Sciatic nerve (tissue), 2 donors: ENCODE measurements around the gene STX11. TPM values are rescaled to one million over a fixed set of nuclear protein-coding genes. Genes with fewer than 3 reads are reported as not detected.
"Not testable (repeated sequence)": the region's sequence is repeated elsewhere in the genome, so short reads cannot be mapped to it uniquely, and the experiment has no call there.

Source experiments
- ATAC-seq: fragments of 200-7000 bp; cut with Tn5 transposase; one replicate; pipeline ENCODE4 v1.9.1; 2020; ENCODE audit warnings: mild to moderate bottlenecking, moderate library complexity
- DNase-seq: peaks from one replicate; pipeline ENCODE4 v3.0.0-alpha.2; 2020; ENCODE audit warnings: low spot score
- intact Hi-C: fragments of 100-400 bp; cut with DNase I; formaldehyde crosslinking; loops from one replicate; pipeline ENCODE4 v1.14.2; 2022
- total RNA-seq: library from RNA; stranded (reverse); fragmentation: NEBNext Ultra II Directional; extraction: Animal tissue kit (Norgen Biotek cat#: 25700); gene quantifications from one replicate; pipeline ENCODE4 v1.2.1, GENCODE V29; 2021
- donor health status: DM: no; HTN: no; CAD: no.
- donor health status: DM: no; HTN: no; CAD: no.

The STX11 gene
- total RNA-seq = 7.1 TPM

DNA sequence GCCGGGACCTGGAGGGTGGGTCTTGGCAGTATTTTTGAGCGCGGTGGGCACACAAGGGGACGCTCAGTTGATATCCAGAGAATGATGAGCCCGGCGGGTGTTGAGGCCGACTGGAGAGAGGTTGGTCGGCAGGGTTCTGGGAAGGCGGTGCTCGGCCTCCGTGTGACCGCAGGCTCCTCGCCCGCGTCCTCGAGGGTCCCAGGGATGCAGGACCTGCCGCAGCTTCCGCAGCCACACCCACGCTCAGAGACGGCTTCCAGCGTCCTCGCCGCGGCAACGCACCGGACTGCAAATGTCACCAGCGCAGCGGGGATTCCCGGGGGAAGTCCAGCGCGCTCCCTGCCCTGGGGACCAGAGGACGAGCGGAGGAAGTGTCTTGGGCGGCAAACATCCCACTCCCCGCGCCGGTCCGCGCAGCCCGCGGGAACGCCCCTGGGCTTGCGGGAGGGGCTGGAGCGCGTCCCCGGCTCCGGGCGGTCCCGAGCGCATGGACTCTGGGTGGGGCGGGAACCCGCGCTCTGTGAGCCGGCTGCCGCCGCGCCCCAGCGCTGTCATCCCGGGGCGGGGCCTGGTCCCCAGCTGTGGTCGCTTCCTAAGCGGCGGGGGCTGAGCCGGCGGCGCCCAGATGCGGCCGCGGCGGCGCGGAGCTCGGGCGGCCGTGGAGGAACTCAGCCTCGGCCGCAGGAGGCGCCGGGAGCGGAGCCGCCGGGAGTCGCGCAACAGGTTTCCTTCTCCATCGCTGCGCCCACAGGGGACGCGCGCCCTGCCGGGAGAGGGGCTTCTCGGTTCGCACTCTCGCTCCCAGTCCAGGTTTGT lies at the start of gene STX11:
TSS of gene STX11 (plus strand) at position 624 of the 816 bp plus-strand sequence. CDS start 36,111 bp downstream, outside the sequence.
- peak; percentile 90 for ATAC-seq
- DNase-seq = peak; percentile 77
- intact Hi-C loops = no loop called here

DNA sequence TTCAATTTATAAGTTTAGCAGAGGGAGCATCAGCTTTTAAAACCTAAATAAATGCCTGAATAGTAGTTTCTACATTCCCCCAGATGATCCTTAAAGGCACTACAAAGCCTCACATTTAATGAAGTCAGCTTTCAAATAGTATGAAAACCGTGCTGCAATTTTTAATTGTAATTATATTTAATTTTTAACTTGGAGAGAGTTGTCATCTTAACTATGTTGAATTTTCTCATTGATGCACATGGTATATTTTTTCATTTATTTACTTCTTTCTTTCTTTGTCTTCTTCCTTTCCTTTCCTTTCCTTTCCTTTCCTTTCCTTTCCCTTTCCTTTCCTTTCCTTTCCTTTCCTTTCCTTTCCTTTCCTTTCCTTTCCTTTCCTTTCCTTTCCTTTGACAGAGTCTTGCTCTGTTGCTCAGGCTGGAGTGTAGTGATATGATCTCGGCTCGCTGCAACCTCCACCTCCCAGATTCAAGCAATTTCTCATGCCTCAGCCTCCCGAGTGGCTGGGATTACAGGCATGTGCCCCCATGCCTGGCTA lies 47.2 kb upstream of the STX11 start:
- ATAC-seq (no peak), DNase-seq (no peak)
- intact Hi-C loops = no loop called here

DNA sequence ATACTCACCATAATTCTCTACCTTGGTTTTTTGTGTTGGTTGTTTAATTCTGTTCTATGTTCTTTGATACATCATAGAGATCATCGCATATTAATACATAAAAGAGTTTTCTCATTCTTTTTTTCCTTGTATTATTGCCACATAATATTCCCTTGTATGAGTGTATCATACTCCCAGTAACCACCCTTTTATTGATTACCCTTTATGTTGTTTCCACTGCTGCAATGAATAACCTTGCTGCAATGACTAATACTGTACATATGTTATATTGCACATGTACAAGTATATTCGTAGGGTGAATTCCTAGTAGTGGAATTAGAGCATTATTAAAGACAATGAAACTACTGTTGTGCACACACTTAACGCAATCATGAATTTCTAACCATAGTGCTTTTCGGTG lies 45.8 kb upstream of the STX11 start:
- DNase-seq = no peak
- ATAC-seq = no peak
- intact Hi-C loops = no loop called here

DNA sequence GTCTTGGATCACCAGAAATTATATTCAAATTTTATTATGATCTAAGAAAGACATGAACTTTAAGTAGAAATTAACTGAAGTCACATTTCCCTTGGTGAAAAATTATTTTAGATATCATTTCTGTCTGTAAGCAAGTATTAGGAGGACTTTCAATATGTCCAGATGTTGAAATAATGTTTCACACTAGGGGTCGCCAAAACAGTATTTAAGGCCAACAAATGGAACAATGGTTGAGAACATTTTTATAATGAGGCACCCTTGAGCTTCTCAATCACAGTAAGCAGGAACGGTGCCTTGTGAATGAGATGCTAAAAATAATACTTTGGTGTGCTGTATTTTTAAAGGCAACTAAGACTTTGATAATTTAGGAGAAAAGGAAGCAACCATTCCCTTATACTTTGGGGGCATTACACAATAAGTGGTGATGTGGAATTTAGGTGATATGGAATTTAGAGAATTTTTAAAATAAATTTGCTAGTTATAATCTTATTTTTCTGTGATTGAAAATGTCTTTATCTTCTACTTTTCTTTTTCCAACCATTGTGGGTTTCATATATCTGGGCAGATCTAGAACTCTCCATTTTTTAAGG lies 45.3 kb upstream of the STX11 start:
- DNase-seq (no peak), ATAC-seq (peak; percentile 86)
- intact Hi-C loops = no loop called here

DNA sequence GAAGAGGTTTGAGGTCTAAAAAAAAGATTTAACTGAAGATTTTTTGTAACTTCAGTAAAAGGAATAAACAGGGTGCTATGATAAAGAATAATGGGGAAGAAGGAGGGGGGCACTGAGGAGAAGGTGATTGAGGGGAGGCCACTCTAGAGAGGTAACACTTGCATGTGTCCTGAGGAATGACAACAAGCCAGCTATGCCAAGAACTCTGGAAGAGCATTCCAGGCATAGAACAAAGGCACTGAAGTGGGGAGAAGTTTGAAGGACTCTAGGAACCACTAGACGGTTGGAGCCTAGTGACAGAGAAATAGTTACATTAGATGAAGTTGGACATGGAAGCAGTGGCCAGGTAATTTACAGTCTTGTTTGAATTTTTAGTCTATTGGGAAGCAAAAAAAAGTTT lies 44.1 kb upstream of the STX11 start:
- intact Hi-C loops = no loop called here
- DNase-seq (no peak), ATAC-seq (no peak)

DNA sequence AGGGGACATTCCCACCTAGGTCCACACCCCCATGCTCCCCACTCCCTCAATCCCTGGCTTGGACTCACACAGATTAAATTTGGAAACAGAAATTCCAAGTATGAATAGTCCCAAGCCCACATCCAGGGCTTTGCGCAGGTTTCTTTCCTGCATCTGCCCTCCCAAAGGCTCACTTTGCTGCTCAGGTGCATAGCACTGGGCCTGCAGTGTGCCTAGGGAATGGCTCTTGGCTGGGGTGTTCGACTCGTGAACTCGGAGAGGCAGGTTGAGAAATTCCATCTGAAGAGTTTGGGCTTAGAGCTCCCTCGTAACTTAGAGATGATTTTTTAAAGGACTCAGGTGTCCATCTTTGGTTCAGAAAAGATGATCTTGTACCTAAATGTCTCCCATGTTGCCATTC lies 40.1 kb upstream of the STX11 start:
- DNase-seq = no peak
- intact Hi-C loops = no loop called here
- ATAC-seq = no peak

DNA sequence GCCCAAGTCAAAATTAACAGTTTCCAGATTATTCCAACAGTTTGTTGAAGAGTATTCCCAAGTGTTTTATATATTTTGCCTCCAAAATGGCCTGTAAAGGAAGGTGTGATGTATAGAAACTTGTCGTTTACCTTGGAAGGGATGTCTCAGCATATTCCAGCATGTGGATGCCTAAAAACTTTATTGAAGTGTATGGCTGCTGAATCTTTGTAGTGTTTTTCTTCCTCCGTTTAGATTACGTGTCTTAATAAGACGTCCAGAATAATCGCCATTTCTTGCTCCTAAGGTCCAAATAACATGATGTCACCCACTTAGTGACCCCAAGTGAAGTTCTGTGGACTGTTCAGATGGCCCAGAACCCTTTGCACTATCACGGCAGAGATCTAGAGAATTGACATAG lies 37.0 kb upstream of the STX11 start:
- intact Hi-C loops = no loop called here
- no peak for ATAC-seq

DNA sequence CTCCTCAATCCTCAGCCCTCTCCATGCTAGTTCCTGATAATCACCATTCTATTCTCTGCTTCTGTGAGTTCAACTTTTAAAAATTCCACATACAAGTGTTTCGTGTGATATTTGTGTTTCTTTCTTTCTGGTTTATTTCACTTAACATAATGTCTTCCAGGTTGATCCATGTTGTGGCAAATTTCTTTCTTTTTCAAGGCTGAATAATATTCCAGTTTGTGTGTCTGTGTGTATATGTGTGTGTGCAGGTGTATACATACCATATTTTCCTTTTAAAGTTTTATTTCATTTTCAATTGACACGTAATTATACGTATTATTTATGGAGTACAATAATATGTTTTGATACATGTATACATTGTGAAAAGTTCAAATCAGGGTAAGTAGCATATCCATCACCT lies 35.1 kb upstream of the STX11 start:
- no peak for DNase-seq
- no peak for ATAC-seq
- intact Hi-C loops = no loop called here

More for the DNA sequence above, 37.0 kb upstream of the STX11 start:
- DNase-seq = no peak

DNA sequence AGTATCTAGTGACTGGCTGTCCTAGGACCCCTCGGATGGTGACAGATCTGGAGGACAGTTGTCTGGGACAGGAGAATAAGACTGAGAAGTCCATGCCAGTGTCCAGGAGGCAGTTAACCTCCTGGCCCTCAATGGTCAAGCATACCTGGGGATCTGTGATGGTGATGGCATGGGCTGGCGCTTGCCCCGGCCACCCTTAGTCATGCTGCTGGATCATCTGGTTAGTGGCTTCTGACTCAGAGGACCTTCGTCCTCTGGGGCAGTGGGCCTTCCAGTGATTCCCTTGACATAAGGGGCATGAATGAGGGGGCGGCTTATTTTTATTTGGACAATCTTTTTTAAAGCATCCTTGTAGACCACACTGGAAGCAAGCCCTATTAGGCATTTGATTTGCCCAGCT lies 30.9 kb upstream of the STX11 start:
- intact Hi-C loops = no loop called here

DNA sequence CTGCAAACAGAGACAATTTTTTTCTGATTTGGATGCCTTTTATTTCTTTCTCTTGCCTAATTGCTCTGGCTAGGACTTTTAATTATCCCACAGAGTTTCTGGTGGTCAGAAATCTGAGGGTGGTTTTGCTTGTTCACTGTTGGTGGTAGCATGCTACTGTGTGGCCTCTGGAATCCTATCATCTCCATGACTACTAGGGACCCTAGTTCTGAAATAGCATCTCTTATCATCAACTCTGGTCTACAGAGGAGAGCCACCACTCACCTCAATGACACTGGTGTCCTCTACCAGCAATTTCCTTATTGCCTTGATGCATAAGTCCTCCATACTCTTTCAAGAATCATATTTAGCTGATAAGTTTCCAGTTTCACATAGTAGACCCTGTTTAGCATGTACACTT lies 27.5 kb upstream of the STX11 start:
- ATAC-seq (no peak), DNase-seq (no peak)
- intact Hi-C loops = loop anchor here (5.0 kb wide), 1 partner anchor 1704 kb away; no protein-coding TSS in a partner anchor

More for the DNA sequence above, 30.9 kb upstream of the STX11 start:
- ATAC-seq (no peak), DNase-seq (no peak)

DNA sequence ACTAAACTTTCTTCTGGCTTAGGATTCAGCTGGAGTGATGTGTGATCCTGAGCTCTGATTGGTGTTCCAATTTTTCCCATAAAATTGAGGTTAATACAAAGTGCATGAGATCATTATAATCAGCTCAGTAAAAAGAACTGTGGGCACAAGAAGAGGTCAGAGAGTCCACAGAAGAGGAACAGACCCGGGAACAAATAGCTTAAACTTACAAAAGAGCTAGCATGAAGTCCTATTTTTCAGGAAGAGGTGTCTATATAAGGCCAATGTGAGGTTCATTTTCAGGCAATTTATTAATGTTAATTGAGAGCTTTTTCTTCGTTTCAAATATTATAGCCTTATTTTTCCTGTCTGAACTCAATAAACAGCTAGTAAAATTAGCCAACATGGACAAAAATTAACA lies 26.9 kb upstream of the STX11 start:
- DNase-seq (no peak), ATAC-seq (no peak)
- intact Hi-C loops = loop anchor here (5.0 kb wide), 1 partner anchor 1704 kb away; no protein-coding TSS in a partner anchor

DNA sequence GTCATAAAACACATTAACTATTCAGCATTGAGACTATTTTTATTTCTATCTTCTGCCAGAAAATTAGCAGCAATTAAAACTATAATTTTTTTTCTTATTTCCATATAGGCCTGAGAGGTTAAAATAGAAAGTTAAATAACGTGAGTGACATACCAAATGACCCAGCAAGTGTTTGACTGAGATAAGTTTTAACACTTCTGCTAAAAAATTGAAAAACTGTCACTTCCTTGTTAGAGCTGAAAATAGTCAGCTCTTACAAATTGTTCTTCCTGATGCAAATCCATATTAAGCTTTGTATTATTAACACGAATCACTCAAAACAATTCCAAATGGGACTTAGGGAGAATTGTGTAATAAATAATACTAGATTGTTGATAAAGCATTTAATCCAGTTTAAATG lies 26.5 kb upstream of the STX11 start:
- ATAC-seq (no peak), DNase-seq (no peak)
- intact Hi-C loops = loop anchor here (5.0 kb wide), 1 partner anchor 1703 kb away; no protein-coding TSS in a partner anchor

DNA sequence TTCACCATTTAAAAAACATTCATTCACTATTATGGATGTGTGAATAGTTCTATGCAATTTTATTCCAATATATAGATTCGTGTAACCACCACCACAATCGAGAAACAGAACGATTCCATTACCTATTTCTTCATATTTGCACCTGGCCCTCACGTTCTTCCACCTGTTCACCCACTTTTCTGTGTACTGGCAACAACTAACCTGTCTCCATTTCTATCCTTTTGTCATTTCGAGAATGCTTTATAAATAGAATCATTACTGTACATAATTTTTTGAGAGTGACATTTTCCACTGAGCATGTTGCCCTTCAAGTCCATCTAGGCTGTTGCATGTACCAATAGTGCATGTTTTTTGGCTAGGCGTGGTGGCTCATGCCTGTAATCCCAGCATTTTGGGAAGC lies 23.2 kb upstream of the STX11 start:
- DNase-seq = no peak
- ATAC-seq = no peak
- intact Hi-C loops = no loop called here

DNA sequence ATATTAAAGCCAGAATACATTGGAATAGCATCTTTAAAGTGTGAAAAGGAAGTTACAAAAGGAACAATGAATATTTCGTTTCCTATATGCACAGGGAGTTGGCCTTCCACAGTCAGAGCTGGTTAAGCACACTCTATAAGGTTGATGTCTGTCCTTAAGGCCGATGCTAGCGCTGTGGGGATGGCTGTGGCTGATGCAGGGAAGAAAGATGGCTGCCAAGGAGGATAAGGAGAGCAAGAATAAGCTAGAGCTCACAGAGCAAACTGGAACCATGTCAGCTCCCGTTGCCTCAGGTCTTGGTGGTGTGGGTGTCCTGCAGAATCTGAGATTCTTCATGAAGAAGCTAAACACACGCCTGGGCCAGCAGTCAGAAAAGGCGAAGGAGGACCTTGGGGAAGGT lies 20.8 kb upstream of the STX11 start:
- no peak for ATAC-seq
- intact Hi-C loops = no loop called here
- DNase-seq = no peak

DNA sequence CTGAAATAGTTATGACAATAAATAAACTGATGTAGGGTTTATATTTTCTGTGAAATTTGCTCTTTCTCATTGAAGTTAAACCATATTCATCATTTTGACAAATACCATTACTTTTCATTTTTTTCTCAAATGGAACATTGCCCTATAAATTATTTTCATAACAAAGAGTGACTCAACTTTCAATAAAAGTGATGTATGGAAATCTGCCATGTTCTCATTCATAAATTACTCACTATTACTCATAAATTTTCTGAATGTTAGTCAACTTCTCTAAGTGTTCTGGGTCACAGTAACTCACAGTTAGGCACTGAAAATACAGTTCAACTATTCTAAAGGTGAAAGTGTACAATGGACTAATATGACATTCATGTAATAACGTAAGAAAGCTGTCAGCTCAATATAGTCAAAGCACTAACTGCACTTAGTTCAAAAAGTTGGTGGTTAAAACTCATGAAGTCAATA lies 19.0 kb upstream of the STX11 start:
- no peak for DNase-seq
- no peak for ATAC-seq

DNA sequence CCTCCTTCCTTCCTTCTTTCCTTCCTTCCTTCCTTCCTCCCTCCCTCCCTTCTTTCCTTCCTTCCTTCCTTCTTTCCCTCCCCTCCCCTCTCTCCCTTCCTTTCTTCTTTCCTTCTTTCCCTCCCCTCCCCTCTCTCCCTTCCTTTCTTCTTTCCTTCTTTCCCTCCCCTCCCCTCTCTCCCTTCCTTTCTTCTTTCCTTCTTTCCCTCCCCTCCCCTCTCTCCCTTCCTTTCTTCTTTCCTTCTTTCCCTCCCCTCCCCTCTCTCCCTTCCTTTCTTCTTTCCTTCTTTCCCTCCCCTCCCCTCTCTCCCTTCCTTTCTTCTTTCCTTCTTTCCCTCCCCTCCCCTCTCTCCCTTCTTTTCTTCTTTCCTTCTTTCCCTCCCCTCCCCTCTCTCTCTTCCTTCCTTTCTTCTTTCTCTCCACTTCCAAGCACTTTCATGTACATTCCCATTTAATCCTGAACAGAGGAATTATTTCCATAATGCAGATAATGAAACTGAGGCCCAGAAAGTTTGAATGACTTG lies 18.1 kb upstream of the STX11 start:
- DNase-seq, intact Hi-C loops, ATAC-seq: not testable (repeated sequence)

More for the DNA sequence above, 19.0 kb upstream of the STX11 start:
- intact Hi-C loops = no loop called here

DNA sequence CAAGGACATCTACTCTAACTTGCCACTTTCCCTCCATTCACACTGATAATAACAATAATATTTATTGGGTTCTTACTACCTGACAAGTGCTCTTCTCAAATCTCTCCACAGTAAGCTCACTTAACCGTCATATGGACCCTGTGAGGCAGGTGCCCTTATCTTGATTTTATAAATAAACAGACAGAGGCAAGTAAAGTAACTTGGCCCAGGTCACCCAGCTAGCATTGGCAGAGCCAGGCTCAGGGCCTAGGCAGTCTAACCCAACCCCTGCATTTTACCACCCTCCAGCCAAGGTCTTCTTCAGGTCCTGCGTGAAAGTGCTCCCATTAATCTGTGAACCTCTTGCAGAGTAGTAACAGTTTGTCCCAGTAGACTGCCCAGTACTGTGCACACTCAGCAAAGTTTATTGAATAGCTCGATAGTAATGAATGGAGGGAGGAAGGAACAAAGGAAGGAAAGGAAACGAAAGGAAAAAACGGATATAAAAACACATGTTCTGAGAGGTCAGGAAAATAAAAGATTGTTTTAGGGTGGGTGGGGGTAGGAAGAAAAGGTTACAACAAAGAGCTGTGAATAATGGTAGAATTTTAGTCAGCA lies 17.0 kb upstream of the STX11 start:
- ATAC-seq (no peak), DNase-seq (no peak)
- intact Hi-C loops = no loop called here

DNA sequence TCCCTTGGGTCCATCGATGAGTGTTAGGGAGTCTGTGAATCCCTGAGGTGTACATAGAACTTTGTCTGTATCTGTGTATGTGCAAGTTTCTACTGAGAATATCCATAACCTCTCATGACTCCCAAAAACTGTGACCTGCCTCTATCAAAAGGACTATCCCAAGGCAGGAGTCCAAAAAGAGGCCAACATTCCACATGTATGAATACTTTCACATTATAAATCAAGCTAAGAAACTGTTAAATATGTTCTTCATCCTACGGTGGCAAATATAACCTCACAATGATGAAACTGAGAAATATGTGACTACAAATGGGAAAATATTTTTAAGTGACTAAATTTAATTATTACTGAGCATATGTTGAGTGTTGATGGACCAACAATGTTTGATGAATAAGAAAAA lies 16.1 kb upstream of the STX11 start:
- DNase-seq (no peak), ATAC-seq (no peak)
- intact Hi-C loops = no loop called here

DNA sequence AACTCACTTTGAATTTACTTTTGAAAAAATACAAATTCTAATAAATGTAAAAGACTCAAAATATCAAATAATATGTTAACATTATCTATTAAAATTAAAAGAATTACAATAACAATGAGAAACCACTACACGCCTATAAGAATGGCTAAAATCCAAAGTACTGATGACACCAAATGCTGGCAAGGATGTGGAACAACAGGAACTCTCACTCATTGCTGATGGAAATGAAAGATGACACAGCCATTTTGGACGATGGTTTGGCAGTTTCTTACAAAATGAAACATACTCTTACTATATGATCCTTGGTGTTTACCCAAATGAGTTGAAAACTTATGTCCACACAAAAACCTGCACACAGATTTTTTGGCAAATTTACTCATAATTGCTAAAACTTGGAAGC lies 15.6 kb upstream of the STX11 start:
- ATAC-seq = no peak
- intact Hi-C loops = no loop called here
- no peak for DNase-seq

DNA sequence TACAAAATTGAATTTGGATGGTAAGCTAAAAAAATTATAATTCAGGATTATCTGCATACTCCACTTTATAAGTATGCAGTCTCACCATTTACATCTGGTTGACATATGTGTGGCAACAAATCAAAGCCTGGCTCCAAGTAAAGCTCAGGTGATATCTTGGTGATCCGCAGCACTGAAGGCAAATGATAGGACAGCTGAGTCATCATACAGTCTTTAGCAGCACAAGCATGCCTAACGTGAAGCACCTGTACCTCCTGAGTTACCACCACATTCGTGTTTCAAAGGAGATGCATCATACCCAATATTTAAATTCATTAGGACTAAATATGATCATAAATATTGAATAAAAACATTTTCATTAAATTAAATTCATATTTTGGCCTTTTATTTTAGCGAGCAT lies 11.8 kb upstream of the STX11 start:
- DNase-seq (no peak), ATAC-seq (no peak)
- intact Hi-C loops = no loop called here
